Stimulated activated CD4-positive, alpha-beta T cell treated with anti-CD3 and anti-CD28 coated beads, Interleukin-12 subunit alpha, Interleukin-12 subunit beta, amount 100 ng/mL, for 24 hours (primary cell): ENCODE measurements around the gene PCMTD2.
A peak's percentile ranks its signal among the peaks of the same experiment; 100 is the strongest.
"Not testable (repeated sequence)": the region's sequence is repeated elsewhere in the genome, so short reads cannot be mapped to it uniquely, and the experiment has no call there.

Source experiments
- DNase-seq, 2 experiments: peaks; one replicate each; pipeline ENCODE4 v3.0.0-alpha.2; 2020; ENCODE audit warnings: low read depth in 2 of 2

The PCMTD2 gene

GRCh38 chr20:64286447-64287263 lies 31.1 kb downstream of the PCMTD2 start:
- DNase-seq: not testable (repeated sequence)

- DNase-seq: not testable (repeated sequence)
These were observed 31.7 kb downstream of the PCMTD2 start for GRCh38 chr20:64287264-64287590.

GRCh38 chr20:64292167-64292566 lies 36.6 kb downstream of the PCMTD2 start:
- DNase-seq: not testable (repeated sequence)

- DNase-seq: not testable (repeated sequence)
These were observed 47.5 kb downstream of the PCMTD2 start for GRCh38 chr20:64303086-64303485.

GRCh38 chr20:64313761-64314160 lies 58.2 kb downstream of the PCMTD2 start:
- not testable (repeated sequence) for DNase-seq

- DNase-seq: not testable (repeated sequence)
These were observed 59.8 kb downstream of the PCMTD2 start for GRCh38 chr20:64315381-64315780.

GRCh38 chr20:64315884-64316283 lies 60.3 kb downstream of the PCMTD2 start:
- DNase-seq: not testable (repeated sequence)

- DNase-seq: peak in 1 of 2 experiments; percentile 17
These were observed 61.0 kb downstream of the PCMTD2 start for GRCh38 chr20:64316415-64317083.

GRCh38 chr20:64317331-64317730 lies 61.8 kb downstream of the PCMTD2 start:
- DNase-seq: not testable (repeated sequence)

GRCh38 chr20:64318056-64318455 lies 62.5 kb downstream of the PCMTD2 start:
- not testable (repeated sequence) for DNase-seq

- not testable (repeated sequence) for DNase-seq
These were observed 66.7 kb downstream of the PCMTD2 start for GRCh38 chr20:64322031-64322789.
